T-cell (primary cell): Measurements from ENCODE around the gene TMEM116. TPM values are rescaled to one million over a fixed set of nuclear protein-coding genes. Genes with fewer than 3 reads are reported as not detected.
A peak's percentile ranks its signal among the peaks of the same experiment; 100 is the strongest.

Experiments used
- ATAC-seq, 4 experiments: fragments of 200-7000 bp in 3 of 4; fragments of 150-1000 bp in 1 of 4; cut with Tn5 transposase; replicated peaks in 1 of 4; 1 replicate in 3 of 4; 2 replicates in 1 of 4; pipeline ENCODE4 v1.10.0; 2021; ENCODE audit warnings: moderate library complexity in 3 of 4, mild to moderate bottlenecking in 2 of 4, moderate number of reproducible peaks in 1 of 4
- CTCF ChIA-PET, 2 donors: fragments of 300-600 bp; sonication (Branson Sonifier 250); formaldehyde crosslinking; loops; one replicate each; lab custom pipeline; 2022; ENCODE audit warnings: antibody characterized with exemption in 2 of 2; lab: Charles Lee
- POLR2A ChIA-PET, 2 donors: fragments of 300-600 bp; sonication (Branson Sonifier 250); formaldehyde crosslinking; loops; one replicate each; lab custom pipeline; 2022; ENCODE audit warnings: antibody characterized with exemption in 2 of 2; lab: Charles Lee
- DNase-seq, 35 experiments: peaks; one replicate each; pipeline versions ENCODE4 v3.0.0 to v3.0.0-alpha.2; 2013 to 2023
- H3K27ac ChIP-seq: one replicate; pipeline ENCODE4 v1.5.1; 2013; ENCODE audit warnings: low read length
- H3K27me3 ChIP-seq, 2 experiments: replicated peaks in 1 of 2; 1 replicate in 1 of 2; 2 replicates in 1 of 2; pipeline versions ENCODE4 v1.6.1 to v1.7.0; 2013; ENCODE audit warnings: low read length in 1 of 2, mixed read lengths in 1 of 2; ENCODE audit not compliant: control insufficient read depth in 2 of 2, insufficient read depth in 2 of 2; ENCODE audit errors: extremely low read depth in 1 of 2
- H3K36me3 ChIP-seq, 2 donors: 1 replicate in 1 of 2; 2 replicates in 1 of 2; pipeline versions ENCODE4 v1.6.1 to v1.7.0; 2013; ENCODE audit warnings: low read length in 1 of 2; ENCODE audit not compliant: control insufficient read depth in 2 of 2, insufficient read depth in 1 of 2; ENCODE audit errors: extremely low read depth in 1 of 2
- H3K4me1 ChIP-seq, 2 experiments: 1 replicate in 1 of 2; 2 replicates in 1 of 2; pipeline versions ENCODE4 v1.6.1 to v1.7.0; 2013; ENCODE audit warnings: low read length in 2 of 2, mixed read lengths in 1 of 2; ENCODE audit not compliant: insufficient read depth in 2 of 2, control insufficient read depth in 1 of 2; ENCODE audit errors: extremely low read depth in 1 of 2
- H3K4me3 ChIP-seq, 2 donors: 1 replicate in 1 of 2; 2 replicates in 1 of 2; pipeline versions ENCODE4 v1.5.1 to v1.7.0; 2013; ENCODE audit warnings: mild to moderate bottlenecking in 2 of 2, low read length in 1 of 2, moderate library complexity in 1 of 2; ENCODE audit not compliant: control insufficient read depth in 1 of 2; ENCODE audit errors: extremely low read depth in 1 of 2
- H3K9me3 ChIP-seq: 2 replicates; pipeline ENCODE4 v1.7.0; 2013
- H3K27ac Mint-ChIP-seq, 2 donors: one replicate each; pipeline ENCODE4 v1.8.0; 2020 to 2021; ENCODE audit warnings: mild to moderate bottlenecking in 2 of 2, mixed read lengths in 2 of 2
- H3K27me3 Mint-ChIP-seq, 2 donors: one replicate each; pipeline ENCODE4 v1.8.0; 2021 to 2022; ENCODE audit warnings: mixed read lengths in 2 of 2
- H3K36me3 Mint-ChIP-seq: one replicate; pipeline ENCODE4 v1.8.0; 2021; ENCODE audit warnings: mixed read lengths
- H3K4me1 Mint-ChIP-seq, 3 donors: one replicate each; pipeline ENCODE4 v1.8.0; 2020 to 2022; ENCODE audit warnings: mixed read lengths in 3 of 3, mild to moderate bottlenecking in 1 of 3
- H3K4me3 Mint-ChIP-seq, 3 donors: one replicate each; pipeline ENCODE4 v1.8.0; 2020 to 2022; ENCODE audit warnings: mild to moderate bottlenecking in 3 of 3, mixed read lengths in 3 of 3, moderate library complexity in 3 of 3
- H3K9me3 Mint-ChIP-seq, 3 donors: one replicate each; pipeline ENCODE4 v1.8.0; 2020 to 2022; ENCODE audit warnings: mixed read lengths in 3 of 3
- WGBS: methylation state at CpG from one replicate; pipeline ENCODE4 v1.1.5; 2013; ENCODE audit warnings: missing lambda C conversion rate; ENCODE audit not compliant: insufficient coverage; 5-methylcytosine and 5-hydroxymethylcytosine counted together
- total RNA-seq, 35 experiments: library from RNA in 6 of 35; stranded (reverse) in 6 of 35; fragments of 120-200 nt in 1 of 35; gene quantifications; one replicate each; pipeline versions ENCODE4 v1.2.1 to v1.2.4 and lab custom pipeline; 2013 to 2026

TMEM116 gene
- total RNA-seq, 5 donors from 2014 or later (not counting 1 experiment from before 2014, with no cell fraction given), result 16.0 to 27.2 (median 25.8) TPM

DNA sequence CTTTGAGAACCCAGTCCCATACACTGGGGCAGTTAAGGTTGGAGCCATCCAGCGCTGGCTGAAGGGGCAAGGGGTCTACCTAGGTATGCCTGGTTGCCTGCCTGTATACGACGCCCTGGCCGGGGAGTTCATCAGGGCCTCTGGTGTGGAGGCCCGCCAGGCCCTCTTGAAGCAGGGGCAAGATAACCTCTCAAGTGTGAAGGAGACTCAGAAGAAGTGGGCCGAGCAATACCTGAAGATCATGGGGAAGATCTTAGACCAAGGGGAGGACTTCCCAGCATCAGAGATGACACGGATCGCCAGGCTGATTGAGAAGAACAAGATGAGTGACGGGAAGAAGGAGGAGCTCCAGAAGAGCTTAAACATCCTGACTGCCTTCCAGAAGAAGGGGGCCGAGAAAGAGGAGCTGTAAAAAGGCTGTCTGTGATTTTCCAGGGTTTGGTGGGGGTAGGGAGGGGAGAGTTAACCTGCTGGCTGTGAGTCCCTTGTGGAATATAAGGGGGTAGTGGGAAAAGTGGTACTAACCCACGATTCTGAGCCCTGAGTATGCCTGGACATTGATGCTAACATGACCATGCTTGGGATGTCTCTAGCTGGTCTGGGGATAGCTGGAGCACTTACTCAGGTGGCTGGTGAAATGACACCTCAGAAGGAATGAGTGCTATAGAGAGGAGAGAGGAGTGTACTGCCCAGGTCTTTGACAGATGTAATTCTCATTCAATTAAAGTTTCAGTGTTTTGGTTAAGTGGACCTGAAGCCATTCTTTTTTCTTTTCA, 9.5 kb upstream of the TMEM116 start:
- 95% methylated on average over 11 of the region's 11 CpGs for WGBS
- H3K4me3 Mint-ChIP-seq, result no peak overlapping the region
- Histone ChIP-seq H3K4me1 (peaks cover 4 to 22% of the 10 kb centered on the region in 2 experiments), H3K4me3 (no peak overlapping the region), H3K27me3 (no peaks in the 10 kb centered on the region), H3K36me3 (peaks cover 11 to 70% of the 10 kb centered on the region in 2 donors), H3K9me3 (no peaks in the 10 kb centered on the region), H3K27ac (no peak overlapping the region)
- CTCF ChIA-PET, result interaction anchor here in 1 of 2 donors (3.6 kb wide), 1 partner anchor 9 kb away, joined by 21 read pairs; the partner anchor contains the start of genes ERP29 and TMEM116
- no peaks in the 10 kb centered on the region for H3K9me3 Mint-ChIP-seq
- DNase-seq, result no peak
- peaks cover 45% of the 10 kb centered on the region for H3K36me3 Mint-ChIP-seq
- peak overlapping the region; percentile 4 to 46 for H3K27ac Mint-ChIP-seq
- peaks cover 44 to 59% (median 48%) of the 10 kb centered on the region in 3 donors for H3K4me1 Mint-ChIP-seq
- POLR2A ChIA-PET, result interaction anchor here in 1 of 2 donors (0.6 kb wide), 1 partner anchor 350 kb away, joined by 3 read pairs; no protein-coding TSS in a partner anchor
- ATAC-seq, result peak in 1 of 4 experiments; percentile 29
- no peaks in the 10 kb centered on the region for H3K27me3 Mint-ChIP-seq

DNA sequence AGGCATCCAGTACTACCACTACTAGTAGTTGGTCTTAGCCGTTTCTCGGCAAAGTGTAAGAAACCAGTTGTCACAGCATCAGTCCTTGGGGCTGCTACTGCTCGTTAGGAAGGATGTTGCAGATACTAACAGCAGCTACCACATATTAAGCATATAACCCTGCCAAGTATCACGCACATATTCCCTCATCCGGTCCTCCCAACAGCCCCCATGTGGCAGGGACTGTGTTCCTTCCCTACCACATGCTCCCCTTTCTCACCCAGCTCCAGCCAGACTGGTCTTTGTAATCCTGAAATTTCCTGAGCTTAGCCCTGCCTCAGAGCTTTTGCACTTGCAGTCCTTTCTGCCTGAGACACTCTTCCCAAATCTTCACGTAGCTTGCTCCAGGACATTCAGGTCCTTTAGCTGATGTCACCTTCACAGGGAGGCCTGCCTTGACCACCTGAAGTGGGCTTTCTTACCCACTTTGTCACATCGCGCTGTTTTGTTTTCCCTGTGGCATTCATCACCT, 8.0 kb upstream of the TMEM116 start:
- H3K4me1 Mint-ChIP-seq, result peaks cover 48 to 66% (median 52%) of the 10 kb centered on the region in 3 donors
- H3K27me3 Mint-ChIP-seq, result no peaks in the 10 kb centered on the region
- no peak overlapping the region for H3K4me3 Mint-ChIP-seq
- no peaks in the 10 kb centered on the region for H3K9me3 ChIP-seq
- H3K27me3 ChIP-seq, result no peaks in the 10 kb centered on the region
- H3K27ac ChIP-seq, result no peak overlapping the region
- no peak overlapping the region for H3K4me3 ChIP-seq
- H3K27ac Mint-ChIP-seq, result peak overlapping the region; percentile 37 to 44
- peaks cover 3 to 31% of the 10 kb centered on the region in 2 experiments for H3K4me1 ChIP-seq
- no peak for ATAC-seq
- peaks cover 11 to 83% of the 10 kb centered on the region in 2 donors for H3K36me3 ChIP-seq
- no peak for DNase-seq
- POLR2A ChIA-PET, result interaction anchor here (0.6 to 0.7 kb wide), 3 partner anchors 9 to 185 kb away, joined by 3 to 5 read pairs (median 5); no protein-coding TSS in a partner anchor
- WGBS, result 92% methylated on average over 5 of the region's 8 CpGs
- peaks cover 54% of the 10 kb centered on the region for H3K36me3 Mint-ChIP-seq
- CTCF ChIA-PET, result interaction anchor here (0.8 to 1.6 kb wide), 5 partner anchors 8 to 80 kb away, joined by 3 read pairs; partner anchors contain the start of genes ERP29 (in 1 of the 2) and TMEM116 (in 1 of the 2)
- peaks cover 0 to 3% (median 3%) of the 10 kb centered on the region in 3 donors for H3K9me3 Mint-ChIP-seq

DNA sequence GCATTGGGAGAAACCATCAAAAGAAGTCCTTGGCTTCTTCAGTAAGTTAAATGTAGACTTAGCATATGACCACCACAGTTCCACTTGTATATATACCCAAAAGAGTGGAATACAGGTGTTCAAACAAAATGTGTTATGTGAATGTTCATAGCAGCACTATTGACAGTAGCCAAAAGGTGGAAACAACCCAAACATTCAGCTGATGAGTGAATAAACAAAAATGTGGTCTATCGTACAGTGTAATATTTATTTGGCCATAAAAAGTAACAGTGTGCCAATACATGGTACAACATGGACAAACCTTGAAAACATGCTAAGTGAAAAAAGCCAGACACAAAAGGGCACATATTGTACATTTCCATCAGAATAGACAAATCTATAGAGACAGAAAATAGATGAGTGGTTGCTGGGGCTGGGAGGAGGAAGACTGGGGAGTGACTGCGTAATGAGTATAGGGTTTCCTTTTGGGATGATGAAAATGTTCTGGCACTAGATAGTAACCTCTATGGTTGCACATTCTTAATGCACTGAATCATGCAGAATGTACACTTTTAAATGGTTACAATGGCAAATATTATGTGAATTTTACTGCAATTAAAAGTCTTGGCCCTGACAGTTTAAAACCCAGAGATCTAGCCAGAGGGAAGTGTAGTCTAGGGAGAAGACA, 5.7 kb upstream of the TMEM116 start:
- no peak for DNase-seq
- ATAC-seq, result no peak
- Histone ChIP-seq H3K27me3 (no peaks in the 10 kb centered on the region), H3K9me3 (no peaks in the 10 kb centered on the region), H3K27ac (peak overlapping the region; percentile 10), H3K4me3 (no peak overlapping the region), H3K36me3 (peaks cover 13 to 74% of the 10 kb centered on the region in 2 donors), H3K4me1 (peaks cover 9 to 48% of the 10 kb centered on the region in 2 experiments)
- peaks cover 51% of the 10 kb centered on the region for H3K36me3 Mint-ChIP-seq
- peak overlapping the region; percentile 42 to 60 for H3K27ac Mint-ChIP-seq
- ChIA-PET CTCF (interaction anchor here in 1 of 2 donors (0.6 kb wide), 1 partner anchor 54 kb away, joined by 4 read pairs; no protein-coding TSS in a partner anchor), POLR2A (interaction anchor here in 1 of 2 donors (0.6 kb wide), 1 partner anchor 115 kb away, joined by 7 read pairs; no protein-coding TSS in a partner anchor)
- peaks cover 58 to 70% (median 59%) of the 10 kb centered on the region in 3 donors for H3K4me1 Mint-ChIP-seq
- no peak overlapping the region for H3K4me3 Mint-ChIP-seq
- H3K9me3 Mint-ChIP-seq, result peaks cover 0 to 7% (median 4%) of the 10 kb centered on the region in 3 donors
- WGBS, result no CpG with 5 or more reads among the region's 2 CpGs
- H3K27me3 Mint-ChIP-seq, result no peaks in the 10 kb centered on the region

DNA sequence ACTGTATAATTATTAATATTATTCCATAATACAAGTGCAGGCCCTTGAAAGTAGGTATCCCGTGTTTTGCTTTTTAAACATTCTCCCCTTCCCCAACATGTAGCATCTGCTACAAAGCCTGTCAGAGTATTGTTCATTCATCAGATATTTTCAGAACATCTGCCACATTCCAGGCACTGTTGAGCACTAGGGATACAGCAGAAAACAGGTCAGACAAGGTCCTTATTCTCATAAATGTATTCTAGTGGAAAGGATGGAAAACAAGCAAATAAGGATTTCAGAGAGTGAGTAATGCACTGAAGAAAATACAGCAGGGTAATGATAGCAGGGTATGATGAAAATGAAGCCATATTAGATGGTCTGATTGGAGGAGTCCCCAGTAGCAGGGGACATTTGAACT, 4.1 kb upstream of the TMEM116 start:
- Mint-ChIP-seq H3K27ac (peak overlapping the region in 1 of 2 donors; percentile 72), H3K9me3 (peaks cover 0 to 7% (median 4%) of the 10 kb centered on the region in 3 donors), H3K27me3 (no peaks in the 10 kb centered on the region), H3K4me3 (no peak overlapping the region), H3K4me1 (peaks cover 60 to 71% (median 64%) of the 10 kb centered on the region in 3 donors), H3K36me3 (peaks cover 44% of the 10 kb centered on the region)
- Histone ChIP-seq H3K4me1 (peaks cover 9 to 55% of the 10 kb centered on the region in 2 experiments), H3K36me3 (peaks cover 13 to 58% of the 10 kb centered on the region in 2 donors), H3K4me3 (no peak overlapping the region), H3K27me3 (no peaks in the 10 kb centered on the region), H3K9me3 (no peaks in the 10 kb centered on the region), H3K27ac (peak overlapping the region; percentile 10)
- no CpG with 5 or more reads among the region's 1 CpG for WGBS
- ATAC-seq (no peak), DNase-seq (no peak)
- ChIA-PET POLR2A (no interaction called here), CTCF (interaction anchor here (0.6 to 1.5 kb wide), 3 partner anchors 72 kb away, joined by 4 to 7 read pairs (median 6); no protein-coding TSS in a partner anchor)

DNA sequence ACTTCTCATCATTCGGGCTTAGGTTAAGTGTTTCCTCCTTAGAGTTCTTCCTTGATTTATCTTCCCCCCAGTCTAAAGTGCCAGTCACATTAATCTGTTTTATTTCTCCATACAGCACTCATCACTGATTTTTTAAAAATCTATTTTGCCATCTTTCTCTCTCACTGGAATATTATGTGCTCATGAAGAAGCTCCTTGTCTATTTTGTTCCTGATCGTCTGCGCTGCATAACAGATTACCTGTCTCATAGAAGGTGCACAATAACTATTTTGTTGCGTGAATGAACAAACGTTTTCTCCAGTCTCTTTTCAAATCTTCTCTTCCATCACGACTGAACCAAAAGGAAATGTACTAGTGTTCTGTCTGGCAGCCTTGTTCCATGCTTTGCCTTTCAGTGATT, 3.0 kb upstream of the TMEM116 start:
- Mint-ChIP-seq H3K36me3 (peaks cover 43% of the 10 kb centered on the region), H3K9me3 (peaks cover 0 to 7% (median 4%) of the 10 kb centered on the region in 3 donors), H3K4me3 (peak overlapping the region; percentile 25 to 89 (median 64)), H3K27me3 (no peaks in the 10 kb centered on the region), H3K4me1 (peaks cover 70 to 77% (median 71%) of the 10 kb centered on the region in 3 donors), H3K27ac (peak overlapping the region; percentile 40 to 79)
- H3K27me3 ChIP-seq, result no peaks in the 10 kb centered on the region
- 100% methylated on average over 1 of the region's 6 CpGs for WGBS
- ChIA-PET POLR2A (interaction anchor here in 1 of 2 donors (0.5 kb wide), 1 partner anchor 115 kb away, joined by 3 read pairs; no protein-coding TSS in a partner anchor), CTCF (interaction anchor here (1.0 to 1.5 kb wide), 2 partner anchors 71 kb away, joined by 4 to 6 read pairs; no protein-coding TSS in a partner anchor)
- DNase-seq (no peak), ATAC-seq (no peak)
- H3K4me3 ChIP-seq, result no peak overlapping the region
- peaks cover 17 to 61% of the 10 kb centered on the region in 2 experiments for H3K4me1 ChIP-seq
- no peaks in the 10 kb centered on the region for H3K9me3 ChIP-seq
- H3K36me3 ChIP-seq, result peaks cover 13 to 50% of the 10 kb centered on the region in 2 donors
- no peak overlapping the region for H3K27ac ChIP-seq
